Fibroblast of skin of left quadriceps (primary cell): Measurements from ENCODE around the gene ZNF280D.
"Not testable (repeated sequence)": the region's sequence is repeated elsewhere in the genome, so short reads cannot be mapped to it uniquely, and the experiment has no call there.

Experiments used
- DNase-seq, 2 experiments: peaks; one replicate each; pipeline ENCODE4 v3.0.0-alpha.2; 2013; ENCODE audit warnings: low read depth in 2 of 2

ZNF280D gene, protein sequence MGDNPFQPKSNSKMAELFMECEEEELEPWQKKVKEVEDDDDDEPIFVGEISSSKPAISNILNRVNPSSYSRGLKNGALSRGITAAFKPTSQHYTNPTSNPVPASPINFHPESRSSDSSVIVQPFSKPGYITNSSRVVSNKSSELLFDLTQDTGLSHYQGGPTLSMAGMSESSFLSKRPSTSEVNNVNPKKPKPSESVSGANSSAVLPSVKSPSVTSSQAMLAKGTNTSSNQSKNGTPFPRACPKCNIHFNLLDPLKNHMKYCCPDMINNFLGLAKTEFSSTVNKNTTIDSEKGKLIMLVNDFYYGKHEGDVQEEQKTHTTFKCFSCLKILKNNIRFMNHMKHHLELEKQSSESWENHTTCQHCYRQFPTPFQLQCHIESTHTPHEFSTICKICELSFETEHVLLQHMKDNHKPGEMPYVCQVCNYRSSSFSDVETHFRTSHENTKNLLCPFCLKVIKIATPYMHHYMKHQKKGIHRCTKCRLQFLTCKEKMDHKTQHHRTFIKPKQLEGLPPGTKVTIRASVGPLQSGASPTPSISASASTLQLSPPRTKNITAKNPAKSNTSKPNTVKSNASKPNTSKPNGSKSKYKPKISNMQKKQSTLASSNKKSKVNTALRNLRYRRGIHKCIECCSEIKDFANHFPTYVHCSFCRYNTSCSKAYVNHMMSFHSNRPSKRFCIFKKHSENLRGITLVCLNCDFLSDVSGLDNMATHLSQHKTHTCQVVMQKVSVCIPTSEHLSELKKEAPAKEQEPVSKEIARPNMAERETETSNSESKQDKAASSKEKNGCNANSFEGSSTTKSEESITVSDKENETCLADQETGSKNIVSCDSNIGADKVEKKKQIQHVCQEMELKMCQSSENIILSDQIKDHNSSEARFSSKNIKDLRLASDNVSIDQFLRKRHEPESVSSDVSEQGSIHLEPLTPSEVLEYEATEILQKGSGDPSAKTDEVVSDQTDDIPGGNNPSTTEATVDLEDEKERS

DNA sequence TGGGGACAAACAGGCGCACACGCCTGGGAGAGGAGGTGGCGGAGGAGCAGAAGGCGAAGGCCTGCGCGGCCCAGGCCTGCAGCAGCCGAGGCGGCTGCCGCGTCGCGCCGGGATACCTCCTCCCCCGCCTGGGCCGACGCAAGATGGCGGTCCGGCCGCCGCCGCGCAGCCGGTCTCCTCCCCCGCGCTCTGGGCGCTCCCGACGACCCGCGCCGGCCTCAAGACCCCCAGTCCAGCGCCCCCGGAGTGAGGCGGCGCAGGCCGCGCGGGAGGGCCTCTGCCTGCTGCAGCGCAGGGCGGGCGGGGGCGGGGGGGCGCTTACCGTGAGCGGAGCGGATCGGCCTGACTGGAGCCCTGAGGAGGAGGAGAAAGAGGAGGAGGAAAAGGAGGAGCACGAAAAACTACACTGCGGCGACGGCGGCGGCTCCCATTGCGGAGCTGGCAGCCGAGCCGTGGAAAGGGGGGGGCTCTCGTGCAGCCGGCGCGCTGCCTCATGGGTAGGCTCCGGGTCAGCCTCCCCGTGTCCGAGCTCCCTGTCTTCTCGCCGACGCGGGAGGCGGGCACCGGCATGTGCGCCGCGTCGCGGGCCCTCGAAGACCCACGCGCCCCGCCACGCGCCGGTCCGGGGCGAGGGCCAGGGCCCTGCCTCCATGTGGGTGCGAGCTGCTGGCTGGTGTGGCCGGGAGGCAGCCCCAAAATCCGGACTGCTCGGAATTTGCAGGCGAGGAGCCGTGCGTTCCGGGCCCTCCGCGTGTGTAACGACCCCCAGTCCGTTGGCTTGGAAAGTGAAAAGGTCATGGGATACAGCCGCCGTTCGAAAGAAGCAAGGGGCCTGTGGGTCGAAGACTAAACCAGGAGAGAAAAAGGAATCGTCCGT is at the start of gene ZNF280D:
Gene ZNF280D, minus strand, starts transcription at position 374 of the 877 bp plus-strand sequence. CDS start 26,400 bp downstream, outside the sequence.
- DNase-seq, result peak; percentile 82 to 83

DNA sequence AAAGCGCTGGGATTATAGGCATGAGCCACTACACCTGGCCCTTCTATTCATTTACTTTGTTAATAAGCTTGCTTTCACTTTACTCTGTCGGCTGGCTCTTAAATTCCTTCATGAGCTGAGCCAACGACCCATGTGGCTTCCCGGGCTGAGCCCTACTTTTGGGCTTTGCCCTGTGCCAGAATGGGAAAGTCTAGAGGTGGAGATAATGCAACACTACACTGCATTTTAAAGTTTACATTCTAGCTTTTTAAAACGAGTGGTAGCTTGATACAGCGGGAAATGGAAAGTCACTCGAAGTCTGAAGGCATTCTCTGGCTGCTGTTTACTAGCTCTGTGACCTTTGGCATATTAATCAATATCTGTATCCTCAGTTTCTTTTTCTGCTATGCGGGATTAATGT is 49.0 kb upstream of the ZNF280D start:
- DNase-seq, result no peak

DNA sequence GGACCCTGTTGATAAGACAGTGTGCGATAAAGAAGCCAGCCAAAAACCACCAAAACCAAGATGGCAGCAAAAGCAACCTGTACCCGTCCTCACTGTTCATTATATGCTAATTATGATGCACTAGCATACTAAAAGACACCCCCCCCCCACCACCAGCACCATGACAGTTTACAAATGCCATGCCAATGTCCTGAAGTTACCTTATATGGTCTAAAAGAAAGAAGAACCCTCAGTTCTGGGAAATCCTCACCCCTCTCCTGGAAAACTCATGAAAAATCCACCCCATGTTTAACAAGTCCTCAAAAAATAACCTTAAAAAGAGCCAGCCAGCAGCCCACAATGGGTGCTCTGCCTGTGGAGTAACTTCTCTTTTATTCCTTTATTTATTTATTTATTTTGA is 48.4 kb upstream of the ZNF280D start:
- no peak for DNase-seq

DNA sequence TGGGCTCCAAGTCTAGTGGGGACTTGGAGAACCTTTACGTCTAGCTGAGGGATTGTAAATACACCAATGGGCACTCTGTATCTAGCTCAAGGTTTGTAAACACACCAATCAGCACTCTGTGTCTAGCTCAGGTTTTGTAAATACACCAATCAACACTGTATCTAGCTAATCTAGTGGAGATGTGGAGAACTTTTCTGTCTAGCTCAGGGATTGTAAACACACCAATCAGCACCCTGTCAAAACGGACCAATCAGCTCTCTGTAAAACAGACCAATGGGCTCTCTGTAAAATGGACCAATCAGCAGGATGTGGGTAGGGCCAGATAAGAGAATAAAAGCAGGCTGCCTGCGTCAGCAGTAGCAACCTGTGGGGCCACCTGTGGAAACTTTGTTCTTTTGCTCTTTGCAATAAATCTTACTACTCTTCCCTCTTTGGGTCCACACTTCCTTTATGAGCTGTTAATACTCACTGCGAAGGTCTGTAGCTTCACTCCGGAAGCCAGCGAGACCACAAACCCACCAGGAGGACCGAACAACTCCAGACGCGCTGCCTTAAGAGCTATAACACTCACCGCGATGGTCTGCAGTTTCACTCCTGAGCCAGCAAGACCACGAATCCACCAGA is 46.9 kb upstream of the ZNF280D start:
- not testable (repeated sequence) for DNase-seq

DNA sequence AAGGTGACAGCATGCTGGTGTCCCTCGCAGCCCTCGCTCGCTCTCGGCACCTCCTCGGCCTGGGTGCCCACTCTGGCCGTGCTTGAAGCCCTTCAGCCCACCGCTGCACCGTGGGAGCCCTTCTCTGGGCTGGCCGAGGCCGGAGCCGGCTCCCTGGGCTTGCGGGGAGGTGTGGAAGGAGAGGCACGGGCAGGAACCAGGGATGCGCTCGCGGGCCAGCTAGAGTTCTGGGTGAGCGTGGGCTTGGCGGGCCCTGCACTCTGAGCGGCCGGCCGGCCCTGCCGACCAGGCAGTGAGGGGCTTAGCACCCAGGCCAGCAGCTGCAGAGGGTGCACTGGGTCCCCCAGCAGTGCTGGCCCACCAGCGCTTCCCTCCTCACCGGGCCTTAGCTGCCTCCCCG is 46.1 kb upstream of the ZNF280D start:
- DNase-seq, result not testable (repeated sequence)

DNA sequence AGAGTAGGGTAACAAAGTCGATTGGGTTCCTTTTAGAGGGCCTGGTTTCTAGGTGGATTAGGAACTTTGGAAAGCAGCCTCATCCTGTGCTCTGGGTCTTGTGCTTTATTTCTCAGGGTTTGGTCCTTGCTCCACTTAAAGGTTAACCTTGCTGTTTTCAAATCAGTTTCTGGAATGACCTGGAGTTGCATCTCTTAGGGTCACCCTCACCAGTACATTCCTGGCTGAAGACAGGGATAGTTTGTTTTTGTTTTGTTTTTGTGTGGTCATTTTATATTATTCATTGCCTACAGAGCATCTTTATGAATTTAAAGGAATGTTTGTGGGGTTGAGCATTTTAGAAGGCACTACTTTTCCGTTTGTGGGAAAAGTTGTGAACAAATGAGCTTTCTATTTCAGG is 45.5 kb upstream of the ZNF280D start:
- DNase-seq, result no peak

DNA sequence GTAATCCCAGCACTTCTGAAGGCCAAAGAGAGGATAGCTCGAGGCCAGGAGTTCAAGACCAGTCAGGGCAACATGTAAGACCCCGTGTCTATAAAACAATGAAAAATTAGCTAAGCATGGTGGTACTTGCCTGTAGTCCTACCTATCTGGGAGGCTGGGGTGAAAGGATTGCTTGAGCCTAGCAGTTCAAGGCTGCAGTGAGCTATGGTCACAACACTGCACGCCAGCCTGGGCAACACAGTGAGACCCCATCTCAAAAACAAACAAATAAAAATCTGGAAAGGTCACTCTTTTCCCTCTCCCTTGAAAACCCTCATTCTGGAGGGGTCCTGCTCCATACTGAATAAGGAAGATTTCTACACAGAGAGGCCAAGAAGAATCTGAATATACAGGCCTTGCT is 43.5 kb upstream of the ZNF280D start:
- DNase-seq, result no peak

DNA sequence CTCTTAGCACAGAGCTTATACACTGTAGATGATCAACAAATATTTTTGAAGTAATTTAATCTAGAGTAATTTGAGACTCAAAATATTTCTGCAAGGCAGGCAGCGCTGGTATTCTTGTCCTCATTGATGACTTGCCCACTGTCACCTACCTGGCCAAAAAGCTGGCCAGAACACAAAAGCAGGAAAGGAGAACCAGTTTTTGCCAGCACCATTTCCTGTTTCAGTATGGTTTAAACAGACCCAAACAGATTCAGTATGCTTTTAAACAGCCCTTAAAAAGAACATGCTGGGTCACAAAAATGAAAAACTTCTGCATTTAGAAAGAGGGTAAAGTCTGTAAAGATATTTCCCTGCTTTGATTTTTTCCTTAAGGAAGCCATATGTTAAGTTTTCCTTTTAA is 42.3 kb upstream of the ZNF280D start:
- no peak for DNase-seq

DNA sequence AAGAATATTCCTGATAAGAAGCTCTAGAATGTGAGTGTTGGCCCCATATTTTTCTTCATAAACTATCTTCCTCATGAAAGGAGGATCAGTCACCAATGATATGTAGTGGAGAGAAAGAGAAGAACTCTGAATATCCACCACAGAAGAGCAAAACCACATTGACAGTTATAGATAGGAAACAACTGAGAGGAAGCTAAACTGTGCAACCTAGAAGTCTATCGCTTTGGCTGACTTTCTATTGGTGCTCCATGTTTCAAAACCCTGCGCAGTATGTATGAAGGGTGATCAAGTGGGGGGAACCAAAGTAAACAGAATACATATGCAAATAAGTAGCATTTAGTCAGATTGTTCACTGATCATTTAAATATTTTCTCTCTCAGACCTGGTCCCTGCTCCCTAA is 41.0 kb upstream of the ZNF280D start:
- no peak for DNase-seq

DNA sequence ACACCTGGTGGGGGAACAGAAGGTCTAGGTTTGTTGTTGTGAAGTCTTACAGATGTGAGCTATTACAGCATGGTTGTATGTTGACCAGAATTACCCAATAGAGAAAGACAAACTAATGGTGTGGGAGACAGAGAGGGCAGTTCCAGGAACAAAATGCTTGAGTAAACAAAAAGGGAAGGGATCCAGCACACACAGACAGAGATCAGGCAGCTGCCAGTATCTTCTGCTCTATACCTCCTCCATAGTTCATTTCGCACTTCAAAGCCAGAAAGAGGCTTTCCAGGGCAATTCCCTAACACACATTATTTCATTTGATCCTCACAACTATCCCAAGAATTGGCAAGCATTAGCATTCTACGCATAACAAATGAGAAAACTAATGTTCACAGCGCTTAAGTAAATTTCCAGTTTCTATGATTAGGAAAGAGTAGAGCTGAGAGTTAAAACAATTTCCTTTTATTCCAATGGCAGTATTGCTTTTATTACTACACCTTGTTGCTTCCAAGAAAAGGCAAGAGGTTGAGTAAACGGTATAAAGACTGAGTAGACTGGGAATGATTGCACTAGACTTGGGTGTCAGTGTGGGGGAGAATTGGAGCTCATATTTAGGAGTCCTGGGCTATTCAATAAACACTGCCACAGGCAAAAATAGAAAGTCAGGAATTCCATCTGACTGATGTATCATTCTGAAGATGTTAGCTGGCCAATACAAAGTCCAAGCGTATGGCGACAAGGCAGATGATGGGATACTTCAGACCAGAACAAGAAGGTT is 39.7 kb upstream of the ZNF280D start:
- DNase-seq, result no peak

DNA sequence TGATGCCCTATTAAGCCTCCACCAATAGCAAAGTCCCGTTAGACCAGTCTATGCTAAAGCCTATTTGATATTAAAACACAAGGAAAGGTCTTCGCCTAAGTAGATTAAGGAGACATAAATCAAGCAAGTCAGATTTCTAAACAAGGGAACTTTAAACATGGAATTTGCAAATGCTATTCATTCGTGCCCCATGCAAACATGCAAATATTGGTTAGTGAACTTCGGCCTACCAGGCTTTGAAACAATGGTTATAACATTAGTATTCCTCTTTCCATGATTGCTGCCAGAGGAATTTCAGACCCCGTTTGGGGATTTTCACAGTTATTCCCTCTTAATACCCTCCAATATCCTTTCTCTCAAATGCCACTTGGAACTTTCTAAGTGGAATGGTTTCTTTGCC is 36.9 kb upstream of the ZNF280D start:
- no peak for DNase-seq

DNA sequence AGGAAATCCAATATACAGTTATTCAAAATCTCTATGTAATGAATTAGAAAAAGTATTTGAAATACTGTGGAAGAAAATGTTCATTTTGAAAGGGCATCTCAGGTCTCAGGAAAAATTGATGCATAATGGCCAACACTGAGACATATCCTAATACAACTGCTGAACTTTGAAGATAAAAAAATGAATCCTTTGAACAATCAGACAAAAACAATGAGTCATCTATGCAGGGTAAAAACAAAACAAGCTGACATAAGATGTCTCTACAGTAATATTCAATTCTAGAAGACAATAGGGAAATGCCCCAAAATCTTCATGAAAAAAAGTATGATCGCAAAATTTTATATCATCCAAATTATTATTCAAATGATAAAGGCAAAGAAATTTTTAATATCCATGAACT is 34.0 kb upstream of the ZNF280D start:
- no peak for DNase-seq

DNA sequence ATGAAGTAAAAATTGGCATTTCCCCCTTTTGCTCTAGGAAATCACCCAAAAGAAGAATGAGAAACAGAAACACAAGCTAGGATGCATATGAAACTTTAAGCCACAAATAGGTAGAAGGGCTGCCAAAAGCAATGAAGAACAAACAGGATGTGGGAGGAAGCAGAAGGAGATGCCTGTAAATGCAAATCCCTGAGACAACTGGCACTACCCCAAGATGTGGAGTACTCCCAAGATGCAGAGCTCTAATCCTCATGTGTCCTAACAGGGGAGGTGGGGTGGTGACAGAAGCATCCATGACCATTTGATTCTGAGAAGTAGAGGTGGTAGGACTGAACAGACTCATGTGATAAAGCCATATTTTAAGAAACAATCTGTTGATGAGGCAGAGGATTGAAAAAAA is 31.9 kb upstream of the ZNF280D start:
- peak; percentile 71 to 75 for DNase-seq

DNA sequence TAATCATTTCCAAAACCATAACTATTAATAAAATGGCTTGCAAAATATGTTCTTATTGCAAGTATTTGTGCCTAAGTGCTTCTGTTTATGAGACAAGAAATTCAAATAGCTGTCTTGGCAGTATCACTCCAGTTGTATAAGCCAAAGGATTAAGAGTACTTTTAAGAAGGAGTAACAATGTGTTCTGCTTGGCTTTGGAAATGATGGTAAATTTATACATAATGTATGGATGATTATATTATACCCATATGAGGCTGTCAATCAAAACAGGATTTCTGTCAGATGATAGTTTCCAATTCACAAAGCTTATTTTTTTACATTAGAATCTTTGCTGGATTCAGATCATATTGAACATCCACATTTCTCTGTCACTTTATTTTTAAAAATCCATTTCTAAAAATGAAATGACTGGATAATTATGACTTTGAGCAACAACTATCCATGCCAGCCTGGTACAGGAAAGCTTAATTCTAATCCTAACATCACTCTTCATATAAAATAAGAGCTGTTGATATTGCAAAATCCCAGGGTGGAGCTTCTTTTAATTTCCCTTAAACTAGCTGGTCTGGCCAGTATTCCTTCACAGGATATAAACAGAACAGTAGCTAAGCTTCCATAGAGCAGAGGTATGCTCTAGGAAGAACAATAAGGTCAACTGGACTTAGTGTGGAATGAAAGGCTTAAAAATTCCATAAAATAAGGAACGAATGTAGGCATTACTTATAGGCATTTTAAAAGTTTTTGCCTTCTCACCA is 30.0 kb upstream of the ZNF280D start:
- DNase-seq, result no peak

DNA sequence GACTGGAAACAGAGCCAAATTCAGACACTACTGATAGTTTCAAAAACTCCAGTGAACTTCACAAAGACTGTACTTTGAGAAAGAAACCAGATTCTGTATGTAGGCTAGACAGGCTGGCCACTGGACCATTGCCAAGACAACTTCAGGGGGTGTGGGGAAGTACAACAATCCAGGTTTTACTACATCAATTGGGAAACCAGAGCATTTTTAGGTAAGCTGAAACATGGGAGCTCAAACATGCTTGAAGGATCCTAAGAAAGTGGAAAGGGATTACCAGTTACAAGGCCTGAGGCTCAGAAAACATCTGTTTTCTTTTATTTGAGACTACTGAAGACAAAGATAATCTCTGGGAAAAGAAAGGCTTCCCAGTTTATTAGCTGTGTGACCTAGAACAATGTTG is 26.9 kb upstream of the ZNF280D start:
- peak; percentile 47 to 51 for DNase-seq

DNA sequence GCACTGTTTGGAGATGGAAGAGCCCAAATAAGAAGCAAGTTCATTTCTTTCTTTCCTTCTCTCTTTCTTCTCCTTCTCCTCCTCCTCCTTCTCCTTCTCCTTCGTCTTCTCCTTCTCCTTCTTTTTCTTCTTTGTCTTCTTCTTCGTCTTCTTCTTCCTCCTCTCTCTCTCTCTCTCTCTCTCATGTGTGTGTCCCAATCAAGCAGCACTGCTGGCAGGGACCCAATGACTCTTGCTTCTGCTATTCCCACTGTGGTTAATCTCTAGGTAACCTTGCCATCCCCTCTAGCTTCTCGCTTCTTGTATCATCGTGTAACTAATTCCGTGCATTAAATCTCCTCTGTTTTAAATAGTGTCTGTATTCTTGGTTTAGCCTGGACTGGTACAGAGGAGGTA is 26.1 kb upstream of the ZNF280D start:
- DNase-seq, result peak; percentile 94

DNA sequence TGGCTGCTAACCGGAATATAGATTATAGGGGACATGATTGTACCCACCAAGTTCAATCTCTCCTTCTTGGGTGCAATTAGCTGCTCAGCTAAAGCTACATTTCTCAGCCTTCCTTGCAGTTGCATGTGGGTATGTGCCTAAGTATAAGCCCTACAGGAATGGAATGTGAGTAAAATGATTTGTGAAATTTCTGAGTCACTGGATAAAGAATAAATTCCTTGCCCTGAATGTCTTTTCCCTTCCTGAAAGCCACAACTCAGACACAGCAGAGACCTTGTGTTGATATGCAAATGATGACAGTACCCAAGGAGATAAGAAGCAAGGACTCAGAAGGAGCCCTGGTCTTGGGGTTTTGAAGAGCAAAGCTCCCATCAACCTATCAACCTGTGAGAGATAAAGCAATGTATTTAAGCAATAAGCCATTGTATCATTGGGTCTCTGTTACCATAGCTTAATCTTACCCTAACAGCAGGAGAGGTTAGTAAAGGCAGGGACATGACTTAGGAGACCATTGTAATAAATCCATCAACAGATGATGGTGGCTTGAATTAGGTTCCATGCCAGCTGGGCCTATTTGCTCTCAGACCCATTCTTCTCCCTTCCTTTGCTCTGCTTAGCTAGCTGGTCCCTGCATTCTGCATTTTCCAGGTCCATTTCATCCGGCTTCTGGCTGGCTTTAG is 25.6 kb upstream of the ZNF280D start:
- peak; percentile 63 to 65 for DNase-seq

DNA sequence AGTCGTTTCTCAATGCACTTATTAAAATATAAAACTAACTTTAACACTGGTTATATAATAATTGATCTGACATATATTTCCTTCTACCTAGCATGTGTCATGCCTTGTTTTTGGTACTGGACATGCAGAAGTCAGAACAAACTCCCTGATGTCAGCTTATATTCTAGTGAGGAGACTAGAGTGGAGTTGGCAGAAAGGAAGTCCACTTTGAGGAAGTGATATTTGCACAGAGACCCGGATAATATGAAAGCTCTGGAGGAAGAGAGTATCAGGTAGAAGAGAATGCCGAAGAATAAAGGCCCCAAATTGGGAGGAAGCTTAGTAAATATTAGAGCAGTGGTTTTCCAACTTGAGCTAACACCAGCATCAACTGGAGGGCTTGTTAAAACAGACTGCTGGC is 24.6 kb upstream of the ZNF280D start:
- no peak for DNase-seq

DNA sequence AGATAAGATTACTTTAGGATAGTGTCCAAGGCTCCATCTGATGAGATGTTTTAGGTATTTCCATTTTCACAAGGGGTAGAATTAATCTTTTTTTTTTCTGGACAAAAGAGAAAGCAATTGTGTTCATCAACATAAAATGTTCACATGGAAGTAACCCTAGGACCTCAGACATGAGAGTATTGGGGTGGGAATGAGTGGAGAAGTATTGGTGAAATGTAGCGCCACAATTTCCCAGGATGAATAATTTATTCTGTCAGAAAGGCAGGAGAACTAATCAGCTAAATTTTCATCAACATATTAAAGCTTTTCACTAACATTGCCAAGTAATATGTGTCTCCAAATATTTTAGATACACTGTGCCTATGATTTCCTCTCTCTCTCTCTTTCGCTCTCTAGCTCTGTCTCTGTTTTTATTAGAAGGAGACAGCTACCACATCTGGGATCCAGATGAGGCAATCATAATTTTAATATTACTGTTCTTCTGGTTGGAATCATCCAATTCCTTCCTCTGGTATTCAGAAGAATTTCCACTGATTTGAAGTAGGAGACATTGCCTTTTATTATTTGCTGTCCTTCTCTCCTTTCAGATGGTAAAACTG is 21.6 kb upstream of the ZNF280D start:
- DNase-seq, result peak; percentile 79 to 80
